SIG-M5 (cell line): ENCODE measurements around the gene MX1.

ENCODE experiments used
- DNase-seq: peaks from one replicate; lab custom pipeline; 2025; lab: John Stamatoyannopoulos, UW

MX1 gene

DNA sequence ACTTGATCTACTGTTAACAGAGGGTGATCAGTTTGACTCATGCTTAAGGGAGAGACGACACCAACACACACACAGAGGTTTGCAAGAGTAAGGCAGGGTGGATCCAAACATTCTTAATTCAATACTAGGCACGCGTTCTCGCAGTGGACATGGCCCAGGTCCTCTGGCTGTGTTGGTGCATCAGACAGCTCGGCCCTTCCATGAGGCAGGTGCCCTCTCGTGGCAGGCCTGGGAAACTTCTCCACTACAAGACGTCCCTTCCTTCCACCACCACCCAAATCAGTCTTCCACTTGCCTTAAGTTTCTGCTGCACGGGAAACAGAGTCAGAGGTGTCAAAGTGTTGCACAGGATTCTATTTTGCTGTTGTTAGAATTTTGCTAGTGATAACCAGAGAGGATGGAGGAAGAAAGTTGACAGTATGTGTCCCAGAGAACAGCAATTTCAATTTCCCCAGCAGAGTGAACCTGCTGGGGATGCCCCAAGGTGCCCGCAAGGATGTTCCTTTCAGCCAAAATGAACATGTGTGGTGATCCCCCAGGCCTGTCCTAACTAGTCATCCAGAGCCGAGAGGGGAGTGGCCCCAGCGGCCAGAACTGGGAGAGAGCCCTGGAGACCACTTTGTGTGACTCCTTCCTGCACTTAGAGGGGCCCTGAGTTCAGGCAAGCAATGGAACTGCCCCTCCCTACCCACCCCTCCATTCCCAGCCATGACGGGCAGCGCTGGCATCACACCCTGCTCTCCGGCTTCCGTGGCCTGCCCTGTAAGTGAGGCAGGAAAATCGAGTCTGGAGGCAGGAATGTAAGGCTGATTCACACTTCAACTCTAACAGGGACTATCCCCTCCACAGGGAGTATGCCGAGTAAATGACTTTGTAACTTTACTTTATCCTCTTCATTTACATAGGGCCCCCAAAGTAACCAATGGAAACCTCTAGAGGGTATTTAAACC lies 34.8 kb downstream of the MX1 start:
- no peak for DNase-seq

DNA sequence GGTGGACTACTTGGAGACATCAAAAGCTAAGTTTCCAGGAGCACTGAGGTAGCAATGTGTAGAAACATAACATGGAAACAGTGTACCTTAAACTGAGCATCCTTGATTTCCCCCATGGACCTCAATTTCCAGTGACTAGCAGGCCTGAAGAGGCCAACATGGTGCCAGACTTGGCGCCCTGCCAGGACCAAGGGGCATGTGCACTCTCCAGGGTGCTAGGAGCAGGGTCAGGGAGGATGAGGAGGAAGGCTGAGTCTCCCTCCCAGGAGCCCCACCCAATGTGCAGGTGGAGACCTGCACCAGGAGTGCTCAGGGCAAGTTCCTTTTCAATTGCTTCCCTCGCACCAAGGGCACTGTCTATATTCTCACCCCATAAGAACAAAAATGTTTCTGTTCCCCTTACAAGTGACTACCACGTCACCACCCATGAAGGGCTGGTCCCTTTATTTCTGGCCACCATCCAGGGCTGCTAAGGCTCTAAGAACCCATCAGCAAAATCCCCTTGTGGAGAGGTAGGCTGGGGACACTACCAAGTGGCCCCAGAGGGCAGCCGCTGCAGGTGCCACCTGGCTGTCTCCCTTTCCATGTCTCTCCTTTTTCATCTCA lies 39.2 kb downstream of the MX1 start:
- no peak for DNase-seq

DNA sequence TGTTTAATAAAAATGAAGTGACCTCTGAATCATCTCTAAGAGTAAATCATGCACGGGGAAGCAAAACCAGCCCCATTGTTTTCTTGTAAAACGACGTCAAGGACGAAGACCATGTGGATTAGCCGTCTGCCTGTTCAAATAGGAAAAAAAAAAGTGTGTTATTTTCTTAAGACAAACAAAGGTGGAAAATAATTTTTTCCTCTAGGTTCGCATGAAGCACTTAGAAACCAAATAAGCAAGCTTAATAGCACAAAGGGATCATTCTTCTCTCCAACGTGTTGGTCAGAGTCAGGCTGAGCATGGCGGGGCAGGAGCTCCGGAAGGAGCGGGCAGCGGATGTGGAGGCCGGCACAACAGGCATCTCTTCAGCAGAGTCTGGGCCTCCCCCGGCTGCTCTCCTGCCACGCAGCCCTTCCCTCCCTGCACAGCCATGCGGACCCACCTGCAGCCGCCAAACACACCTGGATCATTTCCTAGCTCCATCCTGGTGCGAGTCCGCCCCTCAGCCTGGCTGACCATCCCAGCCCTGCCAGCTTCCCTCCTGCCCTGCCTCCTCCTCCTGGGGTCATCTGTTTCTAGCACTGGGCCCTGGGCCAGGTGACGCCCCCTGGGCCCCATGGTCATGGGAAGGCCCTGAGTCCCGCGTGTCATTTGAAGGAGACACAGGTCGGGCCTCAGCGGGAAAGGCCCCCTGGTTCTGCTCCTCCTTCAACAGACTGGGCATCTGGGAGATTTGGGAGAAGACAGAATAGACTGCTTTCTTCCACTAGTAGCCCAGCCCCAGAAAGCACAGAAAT lies 40.2 kb downstream of the MX1 start:
- no peak for DNase-seq

DNA sequence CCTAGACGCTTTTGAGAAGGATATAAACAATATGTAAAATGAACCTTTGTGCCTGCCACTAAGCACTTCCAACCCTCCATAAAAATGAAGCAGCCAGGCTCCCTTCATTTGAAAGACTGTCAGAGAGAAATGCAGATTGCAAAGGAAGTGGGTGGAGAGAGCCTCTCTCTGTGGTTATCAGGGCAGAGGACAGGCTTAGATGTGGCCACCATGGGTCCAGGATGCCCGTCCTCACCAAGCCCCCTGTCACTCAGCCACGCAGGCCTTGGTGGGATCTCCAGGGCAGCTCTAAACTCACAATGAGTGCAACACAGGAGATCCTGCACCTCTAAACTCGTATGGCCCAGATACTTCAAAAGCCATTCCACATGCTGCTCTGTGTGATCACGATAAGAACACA lies 44.0 kb downstream of the MX1 start:
- no peak for DNase-seq

DNA sequence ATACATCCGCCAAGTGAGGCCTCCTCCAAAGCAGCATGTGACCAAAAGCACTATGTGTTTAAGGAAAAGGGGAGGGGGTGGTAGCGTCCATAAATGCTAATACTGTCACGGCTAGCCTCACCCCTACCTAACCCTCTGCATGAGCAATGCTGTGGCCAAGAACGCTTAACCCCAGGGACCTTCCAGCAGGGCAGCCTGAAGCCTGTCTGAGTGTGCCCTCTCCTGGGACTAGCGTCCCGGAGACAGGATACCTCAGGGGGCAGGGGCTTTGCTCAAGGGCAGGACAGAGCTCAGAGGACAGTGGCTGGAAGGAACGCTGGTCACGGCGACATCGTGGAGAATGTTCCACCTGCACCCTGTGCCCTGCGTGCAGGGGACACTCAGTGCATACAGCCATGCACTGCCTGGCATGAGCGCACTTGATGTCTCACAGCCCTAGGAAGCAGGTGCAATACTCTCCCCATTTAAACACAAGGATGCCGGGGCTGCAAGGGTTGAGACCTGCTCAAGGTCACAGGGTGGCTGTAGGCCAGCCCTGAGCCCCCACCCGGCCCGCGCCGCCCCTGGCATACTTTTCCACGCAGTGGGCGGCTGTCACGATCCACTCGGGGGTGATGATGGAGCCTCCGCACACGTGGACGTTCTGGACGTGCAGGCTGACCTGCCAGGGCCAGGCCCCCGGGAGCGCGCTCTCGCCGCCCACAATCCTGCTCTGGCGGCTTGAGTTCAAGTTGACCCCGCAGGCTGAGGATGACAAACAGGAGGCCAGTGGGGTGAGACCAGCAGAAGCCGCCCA lies 46.9 kb downstream of the MX1 start:
- DNase-seq = no peak

DNA sequence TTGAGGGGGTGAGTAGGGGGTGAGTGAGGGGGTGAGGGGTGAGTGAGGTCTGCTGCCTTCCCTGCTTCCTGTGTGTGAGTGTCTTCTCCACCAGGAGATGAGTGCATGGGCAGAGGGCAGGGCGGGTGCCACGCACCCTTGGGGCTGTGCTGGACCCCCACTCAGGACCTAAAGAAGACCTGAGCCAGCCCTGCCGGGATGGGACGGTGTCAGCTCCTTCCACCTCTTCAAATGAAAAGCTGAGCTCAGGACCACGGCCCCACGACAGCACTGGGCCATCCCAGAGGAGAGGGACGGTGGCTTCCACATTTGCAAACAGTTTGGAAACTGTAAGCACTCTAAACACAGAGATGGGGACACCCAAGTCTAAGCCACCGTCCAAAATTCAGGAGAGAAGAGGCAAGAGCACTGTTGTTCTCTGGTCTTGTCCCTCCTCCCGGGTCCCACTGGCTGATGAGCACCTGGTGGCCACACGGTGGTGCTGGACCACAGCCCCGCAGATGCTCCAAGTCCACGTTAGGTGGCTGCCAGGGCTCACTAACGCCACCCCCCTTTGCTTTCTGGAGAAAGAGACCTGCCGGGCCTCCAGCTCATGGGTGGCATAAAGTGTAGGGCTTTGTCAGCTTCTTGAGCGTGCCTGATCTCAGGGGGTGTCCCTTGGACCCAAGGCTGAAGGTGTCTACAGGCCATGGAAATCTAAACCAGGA lies 49.8 kb downstream of the MX1 start:
- DNase-seq = no peak

DNA sequence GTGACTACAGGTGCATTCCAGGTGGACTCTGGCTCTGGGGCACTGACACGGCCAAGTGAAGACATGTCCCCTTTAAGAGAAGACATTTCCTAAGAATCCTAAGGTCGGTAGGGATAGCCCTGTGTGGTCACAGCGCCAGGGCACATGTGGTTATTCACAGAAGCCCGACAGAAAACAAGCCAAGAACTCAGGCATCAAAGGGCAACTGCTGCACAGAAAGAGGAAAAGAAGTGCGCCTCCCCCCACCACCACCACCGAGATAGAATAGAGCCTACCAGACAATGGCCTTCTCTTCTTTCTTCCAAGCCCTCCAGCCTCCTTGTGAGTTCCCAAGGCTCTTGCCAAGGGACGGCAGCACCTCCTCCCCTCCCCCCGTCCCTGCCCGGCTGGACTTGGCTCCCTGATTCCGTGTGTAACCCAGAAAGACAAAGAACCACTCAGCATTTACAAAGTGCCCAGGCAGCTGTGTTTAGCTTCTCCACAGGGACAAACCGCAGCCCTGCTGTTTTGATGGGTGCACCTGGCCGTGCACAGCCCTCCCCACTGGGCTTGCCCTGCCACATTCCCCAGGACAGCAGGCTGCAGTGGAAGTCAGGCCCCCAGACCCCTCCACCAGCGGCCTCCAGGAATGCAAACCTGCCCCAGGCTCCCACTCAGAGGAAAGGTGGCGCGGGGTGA lies 51.7 kb downstream of the MX1 start:
- no peak for DNase-seq

DNA sequence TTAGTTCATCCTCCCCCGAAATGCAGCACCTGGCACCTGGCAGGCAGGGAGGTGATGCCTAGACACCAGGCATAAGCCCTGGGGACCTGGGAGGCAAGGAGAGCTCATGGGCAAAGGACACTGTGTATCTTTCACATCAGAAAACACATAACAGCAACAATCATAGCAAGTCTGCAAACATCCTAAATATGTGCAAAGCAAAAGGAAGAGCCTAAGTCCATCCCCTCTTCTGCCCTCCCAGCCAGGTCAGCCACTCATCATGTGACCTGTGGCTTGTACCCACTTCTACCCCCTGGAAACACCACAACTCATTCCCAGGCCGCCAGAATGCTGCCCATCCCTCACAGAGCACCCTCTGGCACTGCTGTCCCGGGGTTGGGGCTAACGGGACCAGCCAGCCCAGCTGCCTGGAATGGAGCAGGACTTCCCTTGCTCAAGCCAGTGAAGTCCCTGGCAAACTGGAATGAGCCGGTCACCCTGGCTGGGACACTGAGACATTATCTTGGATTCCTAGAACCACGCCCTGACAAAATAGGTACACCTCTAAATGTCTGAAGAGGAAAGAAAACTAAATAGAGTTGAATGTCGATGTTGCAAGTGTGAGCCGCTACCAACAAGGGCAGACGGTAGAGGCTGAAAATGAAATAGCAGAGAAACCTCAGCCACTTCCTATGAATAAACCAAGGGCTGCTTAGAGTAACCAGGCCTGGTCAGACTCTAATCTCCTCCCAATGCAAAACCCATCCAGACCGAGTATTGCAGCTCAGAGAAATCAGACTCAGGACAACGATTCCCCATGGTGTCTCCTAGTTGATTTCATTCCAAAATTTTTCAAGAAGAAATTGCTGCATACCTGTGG lies 52.5 kb downstream of the MX1 start:
- no peak for DNase-seq

DNA sequence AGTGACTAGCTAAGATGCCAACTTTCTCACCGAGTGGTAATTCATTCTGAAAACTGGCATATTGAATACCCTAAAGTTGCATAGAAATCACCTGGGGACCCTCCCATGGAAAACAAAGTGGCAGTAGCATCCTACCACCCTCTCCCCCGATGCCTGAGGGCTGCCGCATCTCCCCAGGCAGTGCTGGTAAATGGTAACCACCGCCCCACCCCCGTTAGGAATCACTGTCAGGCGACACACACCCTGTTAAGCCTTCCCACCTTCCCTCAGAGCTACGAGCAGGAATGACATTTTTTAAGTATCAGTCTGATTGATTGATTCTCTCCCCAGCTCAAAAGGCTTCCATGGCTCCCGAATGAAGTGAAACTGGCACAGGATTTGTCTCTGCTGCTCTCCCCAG lies 53.6 kb downstream of the MX1 start:
- no peak for DNase-seq

DNA sequence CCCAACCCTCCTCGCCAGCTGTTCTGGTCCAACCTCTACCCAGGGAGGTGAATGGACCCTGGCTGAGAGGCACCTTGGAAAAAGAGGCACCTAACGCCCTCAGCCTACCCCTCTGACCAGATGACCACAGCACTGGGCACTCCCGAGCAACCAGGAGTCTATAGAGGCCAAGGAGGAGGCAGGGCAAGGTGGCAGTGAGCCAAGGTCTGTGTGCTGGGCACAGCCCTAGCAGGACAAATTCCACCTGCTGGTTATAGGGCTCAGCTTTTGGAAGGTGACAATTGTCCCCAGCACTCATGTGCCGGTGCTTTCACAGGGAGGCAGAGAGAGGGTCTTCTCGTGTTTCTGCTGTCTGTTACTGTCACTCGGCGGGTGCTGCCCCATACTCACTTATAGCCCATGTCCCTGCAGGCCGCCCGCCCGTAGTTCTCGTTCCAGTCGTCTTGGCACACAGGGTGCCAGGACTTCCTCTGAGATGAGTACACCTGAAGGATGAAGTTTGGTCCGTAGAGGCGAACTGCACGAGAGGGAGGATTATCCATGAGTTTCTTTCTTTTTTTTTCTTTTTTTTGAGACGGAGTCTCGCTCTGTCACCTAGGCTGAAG lies 54.1 kb downstream of the MX1 start:
- no peak for DNase-seq

DNA sequence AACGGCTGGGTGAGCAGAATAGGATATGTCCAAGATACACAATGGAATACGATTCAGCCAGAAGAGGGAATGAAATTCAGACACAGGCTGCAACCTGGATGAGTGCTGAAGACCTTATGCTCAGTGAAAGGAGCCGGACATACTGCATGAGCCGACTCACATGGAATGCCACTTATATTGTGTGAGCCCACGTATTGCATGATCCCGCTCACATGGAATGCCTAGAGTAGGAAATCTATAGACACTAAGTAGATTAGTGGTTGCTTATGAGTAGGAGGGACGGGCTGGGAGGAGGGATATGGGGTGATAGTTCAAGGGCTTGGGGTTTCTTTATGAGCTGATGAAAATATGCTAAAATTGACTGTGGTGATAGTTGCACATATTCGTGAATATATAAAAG lies 55.2 kb downstream of the MX1 start:
- DNase-seq = no peak

DNA sequence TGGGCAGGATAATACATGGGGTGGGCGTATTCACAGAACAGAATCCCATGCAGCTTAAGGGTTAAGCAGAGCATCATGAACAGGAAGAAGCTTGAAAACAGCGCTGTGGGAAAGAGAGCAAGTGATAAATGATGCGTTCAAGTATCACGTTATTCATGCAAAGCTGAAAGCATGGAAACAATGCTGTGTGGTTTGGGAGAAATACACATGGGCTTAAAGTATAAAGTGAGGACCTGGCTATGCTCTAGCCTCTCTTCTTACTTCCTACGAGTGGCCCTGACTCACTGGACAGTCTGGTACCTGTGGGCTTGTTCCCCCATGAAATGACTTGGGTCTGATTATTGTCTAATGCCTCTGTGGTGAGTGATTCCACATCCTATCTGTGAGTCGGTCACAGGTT lies 56.3 kb downstream of the MX1 start:
- DNase-seq = no peak

DNA sequence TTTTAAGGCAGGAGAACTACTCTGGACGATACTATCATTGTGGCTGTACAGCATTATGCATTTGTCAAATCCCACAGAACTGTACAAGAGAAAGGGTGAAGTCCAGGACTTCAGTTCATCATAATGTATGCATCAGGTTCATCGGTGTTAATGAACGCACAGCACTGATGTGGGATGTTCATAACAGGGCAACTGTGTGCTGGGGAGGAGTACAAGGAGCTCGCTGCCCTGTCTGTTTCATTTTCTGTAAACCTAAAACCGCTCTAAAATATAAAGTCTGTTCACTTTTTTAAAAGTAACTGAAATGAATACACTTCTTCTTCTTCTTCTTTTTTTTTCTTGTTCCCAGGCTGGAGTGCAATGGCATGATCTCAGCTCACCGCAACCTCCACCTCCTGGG lies 56.9 kb downstream of the MX1 start:
- no peak for DNase-seq

DNA sequence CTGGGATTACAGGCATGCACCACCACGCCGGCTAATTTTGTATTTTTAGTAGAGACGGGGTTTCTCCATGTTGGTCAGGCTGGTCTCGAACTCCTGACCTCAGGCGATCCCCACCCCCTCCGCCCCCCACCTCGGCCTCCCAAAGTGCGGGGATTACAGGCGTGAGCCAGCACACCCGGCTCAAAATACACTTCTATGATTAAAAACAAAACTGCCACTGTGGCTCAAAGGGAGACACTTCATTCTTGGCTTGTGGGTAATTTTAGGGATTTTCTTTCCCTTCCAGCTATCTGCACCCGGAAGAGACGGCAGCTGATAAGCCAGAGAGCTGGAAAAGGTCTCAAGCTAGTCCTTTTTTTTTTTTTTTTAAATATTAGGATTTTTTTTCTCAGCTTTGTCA lies 57.4 kb downstream of the MX1 start:
- no peak for DNase-seq

DNA sequence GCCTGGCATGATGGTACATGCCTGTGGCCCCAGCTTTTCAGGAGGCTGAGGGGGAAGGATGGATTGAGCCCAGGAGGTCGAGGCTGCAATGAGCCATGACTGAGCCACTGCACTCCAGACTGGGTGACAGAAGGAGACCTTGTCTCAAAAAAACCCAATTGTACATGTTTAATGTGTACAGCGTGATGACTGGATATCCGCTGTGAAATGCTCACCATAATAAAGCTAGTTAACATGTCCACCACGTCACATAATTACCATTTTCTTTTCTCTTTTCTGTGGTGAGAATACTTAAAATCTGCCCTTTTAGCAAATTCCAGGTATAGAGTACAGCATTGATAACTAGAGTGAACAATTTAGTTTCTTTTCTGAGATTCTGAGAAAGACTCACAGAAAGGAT lies 57.9 kb downstream of the MX1 start:
- no peak for DNase-seq

DNA sequence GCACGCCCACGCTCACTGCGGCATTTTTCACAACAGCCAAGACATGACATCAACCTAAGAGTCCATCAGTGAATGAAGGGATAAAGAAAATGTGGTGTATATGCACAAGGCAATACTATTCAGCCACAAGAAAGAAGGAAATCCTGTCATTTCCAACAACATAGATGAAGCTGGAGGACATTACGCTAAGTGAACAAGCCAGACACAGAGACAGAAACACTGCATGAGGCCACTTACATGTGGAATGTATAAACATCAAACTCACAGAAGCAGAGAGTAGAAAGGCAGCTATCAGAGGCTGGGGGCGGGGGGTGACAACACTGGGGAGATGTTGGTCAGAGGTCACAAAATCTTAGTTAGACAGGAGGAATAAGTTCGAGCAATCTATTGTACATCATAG lies 61.0 kb downstream of the MX1 start:
- no peak for DNase-seq

DNA sequence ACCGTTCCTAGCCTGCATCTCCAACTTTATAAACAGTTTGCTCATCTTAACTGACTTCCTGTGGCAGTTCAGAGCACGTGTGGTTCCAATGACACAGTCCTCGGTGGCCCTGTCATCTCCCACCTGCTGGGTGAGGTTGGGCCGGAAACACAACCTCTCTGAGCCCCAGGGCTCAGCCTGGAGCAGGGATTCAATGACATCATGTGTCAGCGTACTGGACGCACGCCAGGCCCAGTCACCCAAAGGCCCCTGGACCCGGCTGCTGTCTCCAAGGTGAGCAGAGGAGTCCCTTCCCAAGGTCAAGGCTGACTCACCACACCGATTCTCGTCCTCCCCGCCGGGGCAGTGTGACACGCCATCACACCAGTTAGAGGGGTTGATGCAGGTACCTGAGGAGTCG lies 62.0 kb downstream of the MX1 start:
- no peak for DNase-seq

DNA sequence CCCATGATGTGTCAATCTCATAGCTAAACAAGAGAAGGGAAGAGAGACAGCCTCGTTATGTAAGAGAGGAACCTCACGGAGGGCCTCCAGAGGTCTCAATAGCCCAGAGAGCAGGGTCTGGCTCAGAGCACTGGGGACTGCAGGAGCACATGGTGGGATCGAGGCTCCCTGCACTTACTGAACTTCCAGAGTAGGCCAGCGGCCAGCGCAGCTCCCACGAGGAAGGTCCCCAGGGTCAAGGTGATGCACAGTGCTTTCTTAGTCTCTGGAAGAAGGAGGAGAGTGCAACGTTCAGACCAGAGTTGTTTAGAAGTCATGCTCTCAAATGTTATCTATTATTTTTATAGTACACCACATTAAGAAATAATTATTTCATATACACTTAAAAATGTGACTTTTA lies 63.3 kb downstream of the MX1 start:
- DNase-seq = no peak

DNA sequence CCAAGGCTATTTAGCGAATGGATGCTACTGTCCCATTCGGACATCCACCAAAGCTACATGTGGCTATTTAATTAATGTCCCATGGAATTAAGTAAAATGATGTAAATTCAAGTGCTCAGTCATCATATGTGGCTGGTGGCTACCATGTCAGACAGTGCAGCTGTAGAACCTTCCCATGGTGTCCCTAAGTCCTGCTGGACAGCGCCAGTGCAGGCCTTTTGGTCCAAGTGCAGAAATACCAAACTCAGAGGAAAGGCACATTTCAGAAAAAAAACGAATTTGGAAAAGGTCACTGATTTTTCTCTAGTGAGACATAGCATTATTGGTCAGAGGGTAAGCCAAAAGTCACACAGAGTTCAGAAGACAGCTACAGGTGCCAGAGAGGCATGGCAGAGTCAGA lies 64.3 kb downstream of the MX1 start:
- DNase-seq = no peak
